ENCODE results near the gene TSPAN13.

GRCh38 chr7:16747102-16747501 lies 6.5 kb upstream of the TSPAN13 start:
- TF ChIP-seq CTCF (IDR thresholded peaks at IDR 0.05; ENCODE audit: borderline replicate concordance, extremely low read depth, low read length, poor library complexity, severe bottlenecking) (no peak), EZH2 (IDR thresholded peaks at IDR 0.05; ENCODE audit: borderline replicate concordance, low read depth, low read length, severe bottlenecking) (no peak)

All from DND-41 (cell line).